Measurements from ENCODE around the gene GFY. TPM values are rescaled to one million over a fixed set of nuclear protein-coding genes. Genes with fewer than 3 reads are reported as not detected.

The GFY gene, protein sequence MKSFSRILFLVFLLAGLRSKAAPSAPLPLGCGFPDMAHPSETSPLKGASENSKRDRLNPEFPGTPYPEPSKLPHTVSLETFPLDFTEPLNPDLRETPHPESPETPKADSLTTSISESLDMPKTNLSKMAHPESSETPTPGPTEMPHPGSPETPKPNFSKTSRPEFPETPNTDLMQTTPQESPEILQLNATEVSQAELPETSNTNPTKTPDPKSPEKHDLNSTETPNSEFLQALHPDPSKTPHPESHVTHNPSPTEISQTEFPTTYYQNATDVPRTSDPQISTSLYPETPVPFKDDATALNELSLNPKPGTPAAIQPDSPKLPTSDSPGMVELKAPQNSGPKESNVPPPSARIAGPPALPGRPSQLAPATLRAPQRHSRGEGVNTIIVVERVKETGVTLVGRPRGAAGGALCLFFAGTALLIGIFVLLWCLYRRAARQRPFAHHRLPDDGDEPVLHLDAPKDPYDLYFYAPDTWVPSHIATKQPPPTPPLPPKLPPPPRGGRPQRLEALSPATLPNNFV
- under 1 TPM in 1 of 2 donors, not detected in 1; 0.18 TPM for total RNA-seq
- 0.53 TPM for polyA plus RNA-seq (2013, experiment 1 of 2)
- 0.41 TPM for polyA plus RNA-seq (2013, experiment 2 of 2)
- long read RNA-seq, experiment 1, partial matches to known transcripts: 0 of 1 reads
- long read RNA-seq, experiment 1, other reads (novel, unspliced or antisense): 0 of 1 reads
- long read RNA-seq, experiment 2: 0 reads
- long read RNA-seq, experiment 3: 0 reads
- long read RNA-seq, experiment 4: 0 reads

GRCh38 chr19:49425178-49425577 lies at the start of gene GFY:
Gene GFY, plus strand, starts transcription at chr19:49425388. Its CDS starts 1,043 bp downstream, at chr19:49426431.
- Histone ChIP-seq H3K36me3 (ENCODE audit: control insufficient read depth, insufficient read depth, low read length) (no peaks in the 10 kb centered on the region), H3K9ac (ENCODE audit: extremely low read depth, low read length, poor library complexity, severe bottlenecking) (no peak within 1 kb of the TSS), H3K27ac (ENCODE audit: low read depth, low read length) (no peak within 1 kb of the TSS), H3K4me1 (ENCODE audit: control insufficient read depth, insufficient read depth, low read length) (no peaks in the 10 kb centered on the region), H3K27me3 (ENCODE audit: control insufficient read depth, insufficient read depth, low read length, poor library complexity, severe bottlenecking) (peaks cover 100% of the 10 kb centered on the region), H3K9me3 (ENCODE audit: control insufficient read depth, low read length) (no peaks in the 10 kb centered on the region), H3K4me3 (ENCODE audit: low read length) (no peak within 1 kb of the TSS)
- Mint-ChIP-seq H3K4me1 (peaks cover 23% of the 10 kb centered on the region), H3K4me3 (no peak within 1 kb of the TSS), H3K9me3 (no peaks in the 10 kb centered on the region), H3K36me3 (ENCODE audit: low read depth) (no peaks in the 10 kb centered on the region), H3K27me3 (ENCODE audit: insufficient read depth) (peaks cover 99% of the 10 kb centered on the region), H3K27ac (no peak within 1 kb of the TSS)
- no peak for TF ChIP-seq CTCF (conservative IDR thresholded peaks at IDR 0.05)
- DNase-seq: no peak
- WGBS, 2 experiments (ENCODE audit: insufficient coverage in 1 of 2, insufficient read length in 1 of 2): 46 to 56% methylated on average over 4 to 7 of the region's 7 CpGs

DNA sequence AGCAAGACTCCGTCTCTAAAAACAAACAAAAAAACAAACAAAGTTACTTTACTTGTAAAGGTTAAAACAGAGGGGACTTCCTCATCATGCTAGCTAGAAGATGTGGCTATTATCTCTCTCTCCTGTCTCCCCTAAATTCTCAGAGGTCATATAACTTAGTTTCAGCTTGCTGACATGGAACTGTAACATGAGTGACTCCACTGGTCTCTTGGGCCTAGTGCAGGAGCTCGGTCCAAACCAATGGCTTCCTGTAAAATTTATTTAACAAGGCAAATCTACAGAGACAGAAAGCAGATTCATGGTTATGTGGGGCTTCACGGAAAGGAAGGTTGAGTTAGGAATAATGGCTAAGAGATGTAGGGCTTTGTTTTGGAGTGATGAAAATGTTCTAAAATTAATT lies 46.7 kb upstream of the GFY start:
- peaks cover 10% of the 10 kb centered on the region for H3K9me3 ChIP-seq (ENCODE audit: control insufficient read depth, low read length)
- H3K4me1 ChIP-seq (ENCODE audit: control insufficient read depth, insufficient read depth, low read length): no peaks in the 10 kb centered on the region
- H3K9ac ChIP-seq (ENCODE audit: extremely low read depth, low read length, poor library complexity, severe bottlenecking): no peak overlapping the region
- 89 to 92% methylated on average over 3 of the region's 3 CpGs for WGBS, 2 experiments (ENCODE audit: insufficient coverage in 1 of 2, insufficient read length in 1 of 2)
- H3K27me3 ChIP-seq (ENCODE audit: control insufficient read depth, insufficient read depth, low read length, poor library complexity, severe bottlenecking): no peaks in the 10 kb centered on the region
- no peak overlapping the region for H3K27ac ChIP-seq (ENCODE audit: low read depth, low read length)
- Mint-ChIP-seq H3K27ac (no peak overlapping the region), H3K9me3 (peaks cover 16% of the 10 kb centered on the region), H3K4me3 (no peak overlapping the region), H3K4me1 (no peaks in the 10 kb centered on the region), H3K36me3 (ENCODE audit: low read depth) (no peaks in the 10 kb centered on the region), H3K27me3 (ENCODE audit: insufficient read depth) (peaks cover 15% of the 10 kb centered on the region)
- no peak overlapping the region for H3K4me3 ChIP-seq (ENCODE audit: low read length)
- TF ChIP-seq CTCF (conservative IDR thresholded peaks at IDR 0.05): no peak
- no peak for DNase-seq
- H3K36me3 ChIP-seq (ENCODE audit: control insufficient read depth, insufficient read depth, low read length): no peaks in the 10 kb centered on the region

- peaks cover 19% of the 10 kb centered on the region for H3K9me3 Mint-ChIP-seq
- H3K27ac ChIP-seq (ENCODE audit: low read depth, low read length): no peak overlapping the region
- no peak overlapping the region for H3K4me3 Mint-ChIP-seq
- no peak overlapping the region for H3K9ac ChIP-seq (ENCODE audit: extremely low read depth, low read length, poor library complexity, severe bottlenecking)
- 87 to 90% methylated on average over 3 of the region's 3 CpGs for WGBS, 2 experiments (ENCODE audit: insufficient coverage in 1 of 2, insufficient read length in 1 of 2)
- H3K9me3 ChIP-seq (ENCODE audit: control insufficient read depth, low read length): peaks cover 10% of the 10 kb centered on the region
- TF ChIP-seq CTCF (conservative IDR thresholded peaks at IDR 0.05): no peak
- no peak overlapping the region for H3K27ac Mint-ChIP-seq
- no peaks in the 10 kb centered on the region for H3K4me1 Mint-ChIP-seq
- DNase-seq: no peak
- no peaks in the 10 kb centered on the region for H3K4me1 ChIP-seq (ENCODE audit: control insufficient read depth, insufficient read depth, low read length)
- H3K27me3 Mint-ChIP-seq (ENCODE audit: insufficient read depth): peaks cover 19% of the 10 kb centered on the region
- H3K36me3 Mint-ChIP-seq (ENCODE audit: low read depth): no peaks in the 10 kb centered on the region
- no peak overlapping the region for H3K4me3 ChIP-seq (ENCODE audit: low read length)
- H3K27me3 ChIP-seq (ENCODE audit: control insufficient read depth, insufficient read depth, low read length, poor library complexity, severe bottlenecking): no peaks in the 10 kb centered on the region
- no peaks in the 10 kb centered on the region for H3K36me3 ChIP-seq (ENCODE audit: control insufficient read depth, insufficient read depth, low read length)
Measured at GRCh38 chr19:49380391-49380790, 44.8 kb upstream of the GFY start.
